Measurements from ENCODE around the gene MTR.

The MTR gene

DNA sequence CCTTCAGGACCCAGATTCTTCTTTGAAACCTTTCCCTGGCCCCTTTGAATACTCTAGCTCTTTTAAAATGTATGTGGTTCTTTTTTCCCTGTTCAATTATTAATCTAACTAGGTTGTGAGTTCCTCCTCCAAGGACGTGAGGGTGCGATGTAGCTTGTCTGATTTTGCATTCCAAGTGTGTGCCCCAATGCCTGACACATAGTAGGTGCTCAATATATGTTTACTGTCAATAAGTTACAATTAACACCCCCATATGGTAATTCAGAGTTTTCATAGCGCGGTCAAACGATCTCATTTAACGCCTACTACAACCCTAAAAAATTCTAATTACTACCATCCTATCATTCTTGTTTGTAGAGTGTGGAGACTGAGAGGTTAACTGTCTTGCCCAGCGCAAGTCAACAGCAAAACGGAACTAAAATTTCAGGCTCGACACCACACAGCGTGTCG, 482 bp upstream of the MTR start:
- Histone ChIP-seq H3K4me3 (ENCODE audit: low read length) (peak overlapping the region; percentile 92), H4K20me1 (ENCODE audit: insufficient read depth, low read length) (no peaks in the 10 kb centered on the region), H3K36me3 (replicated peaks; ENCODE audit: insufficient read depth, low read length) (no peaks in the 10 kb centered on the region), H3K9me2 (replicated peaks; ENCODE audit: insufficient read depth, low read length) (no peaks in the 10 kb centered on the region), H2AFZ (ENCODE audit: low read length) (peak overlapping the region; percentile 90), H3K9me3 (replicated peaks; ENCODE audit: insufficient read depth, low read length) (no peaks in the 10 kb centered on the region), H3K79me2 (ENCODE audit: low read length) (peaks cover 25% of the 10 kb centered on the region), H3K27me3 (replicated peaks; ENCODE audit: insufficient read depth, low read length) (no peaks in the 10 kb centered on the region), H3F3A (ENCODE audit: insufficient read depth, low read length) (peaks cover 11% of the 10 kb centered on the region), H3K4me2 (ENCODE audit: low read depth, low read length) (peak overlapping the region; percentile 63), H3K4me1 (ENCODE audit: low read length) (peaks cover 11% of the 10 kb centered on the region), H3K9ac (ENCODE audit: low read length) (peak overlapping the region; percentile 40; the same call in 1 of the 2 replicates), H3K27ac (ENCODE audit: low read length) (peak overlapping the region; percentile 90; the same call in 1 of the 2 replicates)
- TF ChIP-seq, protein P1, sequence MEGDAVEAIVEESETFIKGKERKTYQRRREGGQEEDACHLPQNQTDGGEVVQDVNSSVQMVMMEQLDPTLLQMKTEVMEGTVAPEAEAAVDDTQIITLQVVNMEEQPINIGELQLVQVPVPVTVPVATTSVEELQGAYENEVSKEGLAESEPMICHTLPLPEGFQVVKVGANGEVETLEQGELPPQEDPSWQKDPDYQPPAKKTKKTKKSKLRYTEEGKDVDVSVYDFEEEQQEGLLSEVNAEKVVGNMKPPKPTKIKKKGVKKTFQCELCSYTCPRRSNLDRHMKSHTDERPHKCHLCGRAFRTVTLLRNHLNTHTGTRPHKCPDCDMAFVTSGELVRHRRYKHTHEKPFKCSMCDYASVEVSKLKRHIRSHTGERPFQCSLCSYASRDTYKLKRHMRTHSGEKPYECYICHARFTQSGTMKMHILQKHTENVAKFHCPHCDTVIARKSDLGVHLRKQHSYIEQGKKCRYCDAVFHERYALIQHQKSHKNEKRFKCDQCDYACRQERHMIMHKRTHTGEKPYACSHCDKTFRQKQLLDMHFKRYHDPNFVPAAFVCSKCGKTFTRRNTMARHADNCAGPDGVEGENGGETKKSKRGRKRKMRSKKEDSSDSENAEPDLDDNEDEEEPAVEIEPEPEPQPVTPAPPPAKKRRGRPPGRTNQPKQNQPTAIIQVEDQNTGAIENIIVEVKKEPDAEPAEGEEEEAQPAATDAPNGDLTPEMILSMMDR (IDR thresholded peaks at IDR 0.05; ENCODE audit: low read length), result no peak
- TF ChIP-seq EZH2 (optimal IDR thresholded peaks at IDR 0.05; ENCODE audit: low read depth, low read length), result no peak
- TF ChIP-seq EZH2phosphoT487 (IDR thresholded peaks at IDR 0.05; ENCODE audit: low read length), result no peak
- DNase-seq, result no peak

DNA sequence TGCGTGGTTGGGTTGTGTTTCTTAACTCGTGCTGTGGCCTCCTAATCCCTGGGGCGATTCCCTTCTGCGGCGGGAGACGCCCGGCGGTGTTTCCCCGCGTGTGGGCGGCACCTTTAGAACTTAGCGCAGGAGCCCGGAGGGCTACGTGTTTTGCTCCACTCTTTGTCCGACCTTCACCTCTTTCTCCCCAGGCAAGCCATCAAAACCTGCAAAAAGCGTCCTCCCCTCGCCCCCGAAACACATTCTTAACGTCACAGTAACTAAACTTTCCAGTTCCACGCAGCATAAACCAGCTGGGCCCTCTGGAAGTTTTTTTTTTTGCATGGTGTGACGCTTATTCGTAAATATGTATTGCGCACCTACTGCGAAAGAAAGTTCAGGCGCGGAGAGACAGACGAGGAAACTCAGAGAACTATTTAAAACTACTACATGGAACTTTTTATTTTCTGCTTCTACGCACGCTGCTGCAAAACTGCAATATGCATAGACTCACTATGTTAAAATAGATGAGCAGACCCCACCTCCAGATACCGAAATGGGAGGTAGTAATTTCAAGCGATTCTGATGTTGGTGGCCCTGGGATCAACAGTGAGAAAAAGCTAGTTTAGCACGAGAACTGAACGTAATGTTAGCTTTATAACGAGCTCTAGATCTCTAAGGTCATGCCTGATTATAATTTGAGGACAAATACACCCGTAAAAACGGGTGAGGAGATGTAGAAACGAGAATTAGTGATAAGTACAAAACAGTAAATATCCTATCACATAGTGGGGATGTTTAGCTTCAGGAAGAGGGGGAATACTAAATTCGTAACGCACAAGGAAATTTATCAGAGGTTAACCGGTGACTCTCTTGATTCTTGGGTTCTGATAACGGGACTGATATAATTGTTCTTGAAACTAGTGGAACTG, 920 bp downstream of the MTR start:
- Histone ChIP-seq H2AFZ (ENCODE audit: low read length) (peak overlapping the region; percentile 54), H3K4me3 (ENCODE audit: low read length) (peak overlapping the region; percentile 92), H3K27ac (ENCODE audit: low read length) (peak overlapping the region; percentile 90), H3K4me2 (ENCODE audit: low read depth, low read length) (peak overlapping the region; percentile 67), H3K36me3 (replicated peaks; ENCODE audit: insufficient read depth, low read length) (no peaks in the 10 kb centered on the region), H3K4me1 (ENCODE audit: low read length) (peaks cover 11% of the 10 kb centered on the region), H4K20me1 (ENCODE audit: insufficient read depth, low read length) (no peaks in the 10 kb centered on the region), H3K9me3 (replicated peaks; ENCODE audit: insufficient read depth, low read length) (no peaks in the 10 kb centered on the region), H3K9me2 (replicated peaks; ENCODE audit: insufficient read depth, low read length) (no peaks in the 10 kb centered on the region), H3K9ac (ENCODE audit: low read length) (peak overlapping the region; percentile 95), H3F3A (ENCODE audit: insufficient read depth, low read length) (peaks cover 11% of the 10 kb centered on the region), H3K79me2 (ENCODE audit: low read length) (peaks cover 39% of the 10 kb centered on the region), H3K27me3 (replicated peaks; ENCODE audit: insufficient read depth, low read length) (no peaks in the 10 kb centered on the region)
- TF ChIP-seq, protein P1 (IDR thresholded peaks at IDR 0.05; ENCODE audit: low read length), result no peak
- TF ChIP-seq EZH2 (optimal IDR thresholded peaks at IDR 0.05; ENCODE audit: low read depth, low read length) (no peak), EZH2phosphoT487 (IDR thresholded peaks at IDR 0.05; ENCODE audit: low read length) (no peak)
- peak; percentile 71 for DNase-seq

DNA sequence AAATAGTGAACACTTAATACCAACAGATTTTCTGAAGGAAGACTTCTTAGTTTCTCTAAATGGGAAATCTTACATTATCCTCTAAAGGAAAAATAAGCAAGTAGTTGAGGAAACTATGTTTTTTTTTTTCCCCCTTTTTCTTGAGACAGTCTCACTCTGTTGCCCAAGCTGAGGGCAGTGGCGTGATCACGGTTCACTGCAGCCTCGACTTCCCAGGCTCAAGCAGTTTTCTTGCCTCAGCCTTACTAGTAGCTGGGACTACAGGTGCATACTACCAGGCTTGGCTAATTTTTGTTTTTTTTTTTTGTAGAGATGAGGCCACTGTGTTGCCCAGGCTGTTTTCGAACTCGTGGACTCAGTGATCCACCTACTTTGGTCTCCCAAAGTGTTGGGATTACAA, 3.9 kb downstream of the MTR start:
- H3K36me3 ChIP-seq (replicated peaks; ENCODE audit: insufficient read depth, low read length), result no peaks in the 10 kb centered on the region
- no peak overlapping the region for H3K27ac ChIP-seq (ENCODE audit: low read length)
- H4K20me1 ChIP-seq (ENCODE audit: insufficient read depth, low read length), result no peaks in the 10 kb centered on the region
- H3K79me2 ChIP-seq (ENCODE audit: low read length), result peaks cover 54% of the 10 kb centered on the region
- TF ChIP-seq, protein P1 (IDR thresholded peaks at IDR 0.05; ENCODE audit: low read length), result no peak
- TF ChIP-seq EZH2 (optimal IDR thresholded peaks at IDR 0.05; ENCODE audit: low read depth, low read length), result no peak
- TF ChIP-seq EZH2phosphoT487 (IDR thresholded peaks at IDR 0.05; ENCODE audit: low read length), result no peak
- no peaks in the 10 kb centered on the region for H3K9me2 ChIP-seq (replicated peaks; ENCODE audit: insufficient read depth, low read length)
- no peak overlapping the region for H3K4me2 ChIP-seq (ENCODE audit: low read depth, low read length)
- no peak overlapping the region for H2AFZ ChIP-seq (ENCODE audit: low read length)
- H3K4me3 ChIP-seq (ENCODE audit: low read length), result no peak overlapping the region
- H3F3A ChIP-seq (ENCODE audit: insufficient read depth, low read length), result peaks cover 11% of the 10 kb centered on the region
- no peak for DNase-seq
- no peaks in the 10 kb centered on the region for H3K9me3 ChIP-seq (replicated peaks; ENCODE audit: insufficient read depth, low read length)
- peaks cover 11% of the 10 kb centered on the region for H3K4me1 ChIP-seq (ENCODE audit: low read length)
- H3K27me3 ChIP-seq (replicated peaks; ENCODE audit: insufficient read depth, low read length), result no peaks in the 10 kb centered on the region
- H3K9ac ChIP-seq (ENCODE audit: low read length), result no peak overlapping the region
